ENCODE data around the gene PHLDA1. TPM values are rescaled to one million over a fixed set of nuclear protein-coding genes. Genes with fewer than 3 reads are reported as not detected.

The PHLDA1 gene
- total and polyA plus RNA-seq, 2 of the 13 experiments (the other 11 are each of a cell fraction or from before 2014, with no cell fraction given) = 33.8 to 41.0 TPM

DNA sequence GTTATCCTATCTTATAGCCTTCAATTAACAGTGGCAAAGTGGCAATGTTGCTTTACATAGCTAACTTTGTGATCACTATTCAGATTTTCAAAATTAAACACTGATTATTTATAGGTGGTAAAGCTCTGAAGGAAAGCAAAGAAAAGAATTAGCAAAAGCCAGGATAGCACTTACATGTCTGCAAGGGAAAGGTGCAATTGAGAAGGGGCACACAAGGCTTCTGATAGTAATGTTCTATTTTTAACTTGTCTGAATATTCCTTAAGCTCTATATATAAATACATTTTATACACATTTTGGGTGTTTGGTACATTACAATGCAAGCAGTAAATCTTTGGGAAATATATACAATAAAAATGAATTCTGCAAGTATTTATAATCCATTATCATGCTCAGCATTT lies 42.0 kb upstream of the PHLDA1 start:
- H3K4me3 ChIP-seq (replicated peaks in 1 of 3; ENCODE audit: insufficient read depth in 1 of 3, low read depth in 2 of 3, low read length in 3 of 3) = no peak overlapping the region
- ChIA-PET POLR2A (no interaction called here), CTCF (ENCODE audit: low intra/inter-chr PET ratio, low total read pairs) (no interaction called here)
- peaks cover 24% of the 10 kb centered on the region for H3K4me1 ChIP-seq (ENCODE audit: insufficient read depth, low read length)
- FAIRE-seq = no peak
- no peaks in the 10 kb centered on the region for H3K27me3 ChIP-seq (ENCODE audit: control insufficient read depth in 1 of 2, insufficient read depth in 2 of 2, low read length in 2 of 2)
- no peak overlapping the region for H2AFZ ChIP-seq (ENCODE audit: low read length)
- no peak for ATAC-seq
- H3K79me2 ChIP-seq (ENCODE audit: insufficient read depth, low read length) = peaks cover 99% of the 10 kb centered on the region
- no TSS peak for BruUV-seq (replicated peaks)
- no peak overlapping the region for H3K27ac ChIP-seq (ENCODE audit: extremely low read length, insufficient read depth, low read length)
- no peak for TF ChIP-seq SP4 (CRISPR knock-in tag; IDR thresholded peaks at IDR 0.05)
- TF ChIP-seq RBFOX2 (IDR thresholded peaks at IDR 0.05; ENCODE audit: low read depth, low read length) = no peak
- TF ChIP-seq ZNF615 (CRISPR knock-in tag; IDR thresholded peaks at IDR 0.05; ENCODE audit: borderline replicate concordance) = no peak
- no peak for TF ChIP-seq TMF1 (CRISPR knock-in tag; IDR thresholded peaks at IDR 0.05; ENCODE audit: low read depth)
- TF ChIP-seq NFE2L2 (IDR thresholded peaks at IDR 0.05; ENCODE audit: low read length) = no peak
- TF ChIP-seq, protein P1, sequence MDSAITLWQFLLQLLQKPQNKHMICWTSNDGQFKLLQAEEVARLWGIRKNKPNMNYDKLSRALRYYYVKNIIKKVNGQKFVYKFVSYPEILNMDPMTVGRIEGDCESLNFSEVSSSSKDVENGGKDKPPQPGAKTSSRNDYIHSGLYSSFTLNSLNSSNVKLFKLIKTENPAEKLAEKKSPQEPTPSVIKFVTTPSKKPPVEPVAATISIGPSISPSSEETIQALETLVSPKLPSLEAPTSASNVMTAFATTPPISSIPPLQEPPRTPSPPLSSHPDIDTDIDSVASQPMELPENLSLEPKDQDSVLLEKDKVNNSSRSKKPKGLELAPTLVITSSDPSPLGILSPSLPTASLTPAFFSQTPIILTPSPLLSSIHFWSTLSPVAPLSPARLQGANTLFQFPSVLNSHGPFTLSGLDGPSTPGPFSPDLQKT (CRISPR knock-in tag; IDR thresholded peaks at IDR 0.05; ENCODE audit: borderline replicate concordance) = no peak
- TF ChIP-seq, protein P2, sequence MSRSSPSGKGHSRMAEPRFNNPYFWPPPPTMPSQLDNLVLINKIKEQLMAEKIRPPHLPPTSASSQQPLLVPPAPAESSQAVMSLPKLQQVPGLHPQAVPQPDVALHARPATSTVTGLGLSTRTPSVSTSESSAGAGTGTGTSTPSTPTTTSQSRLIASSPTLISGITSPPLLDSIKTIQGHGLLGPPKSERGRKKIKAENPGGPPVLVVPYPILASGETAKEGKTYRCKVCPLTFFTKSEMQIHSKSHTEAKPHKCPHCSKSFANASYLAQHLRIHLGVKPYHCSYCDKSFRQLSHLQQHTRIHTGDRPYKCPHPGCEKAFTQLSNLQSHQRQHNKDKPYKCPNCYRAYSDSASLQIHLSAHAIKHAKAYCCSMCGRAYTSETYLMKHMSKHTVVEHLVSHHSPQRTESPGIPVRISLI (CRISPR knock-in tag; IDR thresholded peaks at IDR 0.05; ENCODE audit: borderline replicate concordance) = no peak
- no peak for TF ChIP-seq CC2D1A (CRISPR knock-in tag; IDR thresholded peaks at IDR 0.05)
- TF ChIP-seq, protein P3, sequence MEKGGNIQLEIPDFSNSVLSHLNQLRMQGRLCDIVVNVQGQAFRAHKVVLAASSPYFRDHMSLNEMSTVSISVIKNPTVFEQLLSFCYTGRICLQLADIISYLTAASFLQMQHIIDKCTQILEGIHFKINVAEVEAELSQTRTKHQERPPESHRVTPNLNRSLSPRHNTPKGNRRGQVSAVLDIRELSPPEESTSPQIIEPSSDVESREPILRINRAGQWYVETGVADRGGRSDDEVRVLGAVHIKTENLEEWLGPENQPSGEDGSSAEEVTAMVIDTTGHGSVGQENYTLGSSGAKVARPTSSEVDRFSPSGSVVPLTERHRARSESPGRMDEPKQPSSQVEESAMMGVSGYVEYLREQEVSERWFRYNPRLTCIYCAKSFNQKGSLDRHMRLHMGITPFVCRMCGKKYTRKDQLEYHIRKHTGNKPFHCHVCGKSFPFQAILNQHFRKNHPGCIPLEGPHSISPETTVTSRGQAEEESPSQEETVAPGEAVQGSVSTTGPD (CRISPR knock-in tag; IDR thresholded peaks at IDR 0.05) = no peak
- intact Hi-C loops (cut with micrococcal nuclease; ENCODE audit: unreplicated experiment) = no loop called here
- H3K4me2 ChIP-seq (ENCODE audit: low read depth, low read length) = no peak overlapping the region
- H3K9me3 ChIP-seq (ENCODE audit: low read length) = no peaks in the 10 kb centered on the region
- H3K36me3 ChIP-seq (replicated peaks in 1 of 2; ENCODE audit: control insufficient read depth in 1 of 2, insufficient read depth in 2 of 2, low read length in 2 of 2) = peaks cover 8 to 38% of the 10 kb centered on the region in 2 experiments
- H3K9ac ChIP-seq (ENCODE audit: insufficient read depth, low read depth, low read length) = no peak overlapping the region
- no peak for DNase-seq (ENCODE audit: low spot score)
- in situ Hi-C loops (cut with HindIII; ENCODE audit: extremely low pct_ligation_motif_present, low pct_unique_long_range_greater_than_20kb) = no loop called here
- peaks cover 28% of the 10 kb centered on the region for H4K20me1 ChIP-seq (ENCODE audit: insufficient read depth, low read length)
